Fibroblast of skin of abdomen (primary cell): ENCODE measurements around the gene SLC25A33.

Source experiments
- DNase-seq: peaks from one replicate; pipeline ENCODE4 v3.0.0-alpha.2; 2013

Gene SLC25A33

DNA sequence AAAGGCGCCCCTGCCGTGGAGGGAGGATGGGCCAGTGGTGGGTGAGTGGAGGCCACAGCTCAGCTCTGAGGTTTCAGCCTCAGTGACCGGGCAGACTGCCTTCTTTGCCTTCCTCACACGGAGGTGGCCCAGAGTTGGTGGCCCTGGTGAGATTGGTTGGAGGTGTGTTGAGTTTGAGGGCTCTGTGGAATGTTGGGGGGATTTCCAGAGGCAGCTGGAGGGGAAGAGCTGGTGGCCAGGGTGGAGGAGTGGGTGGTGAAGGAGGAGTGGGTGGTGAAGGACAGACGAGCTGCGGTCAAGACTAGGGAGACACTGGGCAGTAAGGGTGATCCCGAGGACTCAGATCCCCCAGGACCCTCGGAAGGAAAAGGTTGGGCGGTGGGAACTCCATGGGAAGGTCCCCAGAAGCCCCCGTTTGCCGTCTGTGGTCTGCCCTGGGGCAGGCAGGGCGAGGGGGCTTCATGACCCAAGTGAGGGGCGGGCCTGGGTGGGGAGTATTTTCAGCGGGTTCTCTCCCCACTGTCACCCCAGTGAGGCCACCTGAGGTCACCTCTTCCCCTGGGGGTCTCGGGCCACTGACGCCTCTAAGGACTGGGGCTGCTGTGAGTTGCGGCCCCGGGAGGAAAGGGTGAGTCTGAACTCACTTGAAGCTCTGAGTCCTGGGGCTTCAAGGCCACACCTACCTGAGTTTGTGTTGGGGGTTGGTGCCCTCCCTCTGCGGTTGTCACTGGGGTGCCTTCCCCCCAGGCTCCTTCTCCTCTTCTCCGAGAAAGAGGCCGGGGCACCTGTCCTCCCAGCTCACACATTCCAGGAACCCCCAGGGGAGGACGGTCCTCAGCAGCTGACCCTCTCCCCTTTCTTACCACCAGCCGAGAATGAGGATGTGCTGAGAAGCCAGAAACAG lies 89.5 kb downstream of the SLC25A33 start:
- no peak for DNase-seq

DNA sequence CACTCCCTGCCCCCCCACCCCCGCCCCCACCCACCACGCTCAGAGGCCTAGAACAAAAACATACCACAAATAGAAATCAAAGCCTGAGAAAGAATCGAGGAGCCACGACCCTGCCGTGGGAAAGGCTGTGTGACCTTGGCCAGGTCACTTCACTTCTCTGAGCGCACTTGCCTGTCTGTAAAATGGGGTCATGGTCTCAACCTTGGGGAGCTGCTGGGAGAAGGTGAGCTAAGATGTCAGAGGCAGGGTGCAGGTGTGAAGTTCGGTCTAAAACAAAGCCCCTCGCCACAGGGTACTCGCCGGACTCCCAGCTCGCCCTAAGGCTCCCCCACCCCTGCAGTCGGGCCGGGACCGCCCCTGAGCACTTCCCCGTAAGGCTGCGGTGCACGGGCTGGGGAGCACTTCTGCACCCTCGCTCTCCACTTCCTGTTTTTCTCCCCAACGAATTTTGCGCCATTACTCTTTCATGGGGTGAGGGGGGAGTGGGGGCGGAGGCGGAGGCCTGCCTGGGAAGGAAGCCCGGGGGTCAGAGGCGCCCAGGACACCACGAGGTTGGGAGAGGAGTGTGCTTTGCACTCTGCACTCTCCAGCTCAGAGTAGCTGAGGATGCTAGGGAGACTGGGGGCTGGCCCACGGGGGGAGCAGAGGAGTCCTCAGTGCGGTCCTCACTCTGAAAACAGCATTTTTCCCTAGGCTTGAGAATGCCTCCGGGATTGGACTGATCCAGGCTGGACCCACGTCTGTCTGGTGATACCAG lies 90.4 kb downstream of the SLC25A33 start:
- DNase-seq: no peak

DNA sequence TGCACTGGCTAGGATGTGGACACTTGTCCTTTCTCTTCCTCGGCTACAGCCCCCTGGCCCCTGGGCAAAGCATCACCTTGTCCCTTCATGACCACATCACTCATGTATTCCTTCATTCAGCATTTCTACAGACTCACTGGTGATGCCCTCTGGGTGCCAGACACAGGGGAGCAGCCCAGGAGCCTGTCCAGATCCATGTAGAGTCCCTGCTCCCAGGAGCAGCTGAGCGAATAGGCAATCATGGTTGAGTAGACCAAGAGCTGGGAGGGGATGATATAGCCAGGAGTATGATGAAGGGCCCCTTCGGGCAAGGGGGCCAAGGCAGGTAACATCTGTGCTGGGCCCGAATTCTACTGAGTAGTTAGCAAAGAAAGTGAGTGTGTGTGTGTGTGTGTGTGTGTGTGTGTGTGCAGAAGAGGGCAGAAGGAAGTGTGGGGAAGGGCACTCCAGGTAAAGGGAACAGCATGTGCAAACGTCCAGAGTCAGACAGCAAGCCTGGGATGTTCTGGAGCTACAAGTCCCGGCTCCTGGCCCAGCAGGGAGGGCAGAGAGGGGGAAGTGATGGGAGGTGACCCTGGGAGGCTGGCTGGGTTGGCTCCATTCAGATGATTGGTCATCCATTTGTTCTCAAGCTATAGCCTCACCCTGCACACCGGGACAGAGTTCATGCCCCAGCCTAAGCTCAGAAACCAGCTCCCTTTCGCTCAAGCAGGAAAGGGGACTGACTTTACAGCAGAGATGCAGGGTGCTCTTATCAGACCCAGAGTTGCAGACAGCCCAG lies 91.3 kb downstream of the SLC25A33 start:
- no peak for DNase-seq

DNA sequence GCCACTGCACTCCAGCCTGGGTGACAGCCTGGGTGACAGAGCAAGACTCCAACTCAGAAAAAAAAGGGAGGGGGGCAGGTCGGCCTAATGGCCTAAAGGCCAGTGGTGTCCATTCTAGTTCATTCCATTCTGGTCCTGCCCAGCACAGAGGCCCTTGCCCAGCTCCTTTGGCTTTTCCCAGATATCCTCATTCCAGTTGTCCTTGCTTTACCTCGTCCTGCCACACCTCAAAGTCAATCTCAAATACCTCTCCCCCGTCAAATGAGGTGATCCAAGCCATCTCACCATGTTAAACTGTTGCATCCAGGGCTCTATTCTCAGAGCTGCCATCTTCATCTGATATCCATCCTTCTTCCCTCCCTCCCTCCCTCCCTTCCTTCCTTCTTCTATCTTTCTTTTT lies 92.3 kb downstream of the SLC25A33 start:
- no peak for DNase-seq

DNA sequence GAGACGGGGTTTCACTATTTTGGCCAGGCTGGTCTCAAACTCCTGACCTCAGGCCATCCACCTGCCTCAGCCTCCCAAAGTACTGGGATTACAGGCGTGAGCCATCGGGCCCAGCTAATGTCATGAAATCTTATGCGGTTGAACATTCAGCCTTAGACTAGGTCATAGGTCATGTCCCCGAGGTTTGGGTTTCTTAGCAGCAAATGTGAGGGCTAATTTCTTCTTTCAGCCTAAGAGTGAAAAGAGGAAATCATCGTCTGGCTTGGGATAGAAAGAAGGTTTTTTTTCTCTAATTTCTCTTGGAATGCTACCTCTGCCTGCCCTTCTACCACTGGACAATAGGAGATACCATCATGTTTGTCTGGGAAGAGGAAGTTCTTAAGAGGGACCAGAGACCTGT lies 94.2 kb downstream of the SLC25A33 start:
- DNase-seq: no peak

DNA sequence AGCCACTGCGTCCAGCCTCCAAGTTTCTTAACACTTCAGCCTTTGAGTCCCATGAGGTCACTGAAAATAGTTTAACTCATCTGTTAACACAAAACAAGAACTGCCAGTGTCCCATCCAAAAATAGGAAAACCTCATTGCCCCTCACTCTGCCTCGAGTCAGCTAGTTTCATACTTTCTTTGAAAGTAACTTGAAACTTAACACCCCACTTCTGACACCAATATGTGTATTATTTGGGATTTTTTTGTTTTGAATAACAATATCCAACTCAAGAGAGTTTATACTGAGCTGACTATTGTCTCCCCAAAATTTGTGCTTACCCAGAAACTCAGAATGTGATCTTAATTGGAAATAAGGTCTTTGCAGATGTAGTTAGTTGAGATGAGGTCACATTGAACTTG lies 95.3 kb downstream of the SLC25A33 start:
- DNase-seq: no peak
